Measurements from ENCODE around the gene FAM53B. TPM values are rescaled to one million over a fixed set of nuclear protein-coding genes. Genes with fewer than 3 reads are reported as not detected.
A peak's percentile ranks its signal among the peaks of the same experiment; 100 is the strongest.
"Not testable (repeated sequence)": the region's sequence is repeated elsewhere in the genome, so short reads cannot be mapped to it uniquely, and the experiment has no call there.

The FAM53B gene
- total and polyA plus RNA-seq, 4 experiments from 2014 or later = 7.3 to 60.7 (median 49.9) TPM

DNA sequence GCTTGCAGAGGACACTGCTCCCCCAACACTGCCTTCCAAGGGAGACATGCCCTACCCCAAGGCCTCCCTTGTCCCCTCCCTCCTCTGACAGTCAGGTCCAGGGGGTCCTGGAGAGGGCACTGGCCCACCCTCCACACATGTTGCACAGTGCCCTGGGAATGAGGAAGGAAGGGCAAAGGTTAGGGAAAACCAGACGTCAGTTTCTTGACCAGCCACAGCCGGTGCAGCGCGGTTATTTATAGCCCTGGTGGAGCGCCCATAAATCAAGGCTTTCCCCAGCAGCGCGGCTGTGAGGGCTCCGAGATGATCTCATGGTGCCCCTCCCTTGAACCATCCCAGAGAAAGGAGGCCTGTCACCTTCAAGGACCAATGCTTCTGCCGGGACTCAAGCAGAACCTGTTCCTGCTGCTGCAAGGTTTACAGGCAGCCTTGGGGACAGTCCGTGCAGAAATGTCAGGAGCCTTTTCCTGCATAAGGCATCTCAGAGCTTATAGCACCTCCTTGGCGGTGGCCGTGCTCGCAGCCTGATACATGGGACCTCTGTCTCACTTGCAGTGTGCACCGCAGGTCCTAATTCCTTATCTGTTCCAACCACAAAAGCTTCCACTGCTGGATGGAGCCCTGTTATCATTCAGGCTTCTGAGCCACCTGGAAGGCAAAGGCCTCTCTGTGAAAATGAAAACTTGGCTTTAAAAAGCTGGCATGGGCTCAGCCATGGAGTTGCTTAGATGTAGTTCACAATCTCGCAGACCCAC, 155.3 kb downstream of the FAM53B start:
- Mint-ChIP-seq H3K27me3 (no peaks in the 10 kb centered on the region), H3K4me3 (no peak overlapping the region), H3K36me3 (peaks cover 0 to 1% of the 10 kb centered on the region in 2 donors), H3K9me3 (peaks cover 0 to 3% (median 0%) of the 10 kb centered on the region in 8 donors), H3K4me1 (no peaks in the 10 kb centered on the region), H3K27ac (no peak overlapping the region)
- POLR2A ChIA-PET (ENCODE audit: partially characterized antibody) = no interaction called here
- Histone ChIP-seq H3K9me3 (ENCODE audit: control insufficient read depth in 1 of 2, low read length in 2 of 2) (no peaks in the 10 kb centered on the region), H3K4me3 (ENCODE audit: low read length in 2 of 2) (no peak overlapping the region), H3K36me3 (ENCODE audit: insufficient read depth, low read length) (no peaks in the 10 kb centered on the region), H3K4me1 (ENCODE audit: insufficient read depth, low read length) (no peaks in the 10 kb centered on the region), H3K27ac (ENCODE audit: low read depth, low read length) (no peak overlapping the region), H3K27me3 (ENCODE audit: insufficient read depth, low read length) (no peaks in the 10 kb centered on the region)
- DNase-seq = no peak
- intact Hi-C loops (cut with micrococcal nuclease) = no loop called here
- CTCF ChIA-PET (ENCODE audit: partially characterized antibody) = no interaction called here

DNA sequence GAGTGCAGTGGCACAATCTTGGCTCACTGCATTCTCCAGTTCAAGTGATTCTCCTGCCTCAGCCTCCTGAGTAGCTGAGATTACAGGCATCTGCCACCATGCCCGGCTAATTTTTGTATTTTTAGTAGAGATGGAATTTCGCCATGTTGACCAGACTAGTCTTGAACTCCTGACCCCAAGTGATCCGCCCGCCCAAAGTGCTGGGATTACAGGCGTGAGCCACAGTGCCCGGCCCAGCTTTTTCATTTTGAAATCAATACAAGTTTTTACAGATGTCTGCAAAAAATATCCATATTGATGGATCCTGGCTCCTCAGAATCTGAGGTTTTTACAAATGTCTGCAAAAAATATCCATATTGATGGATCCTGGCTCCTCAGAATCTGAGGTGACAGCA, 155.8 kb downstream of the FAM53B start:
- H3K9me3 Mint-ChIP-seq; H3K36me3 ChIP-seq (ENCODE audit: insufficient read depth, low read length); H3K27ac ChIP-seq (ENCODE audit: low read depth, low read length); H3K9me3 ChIP-seq (ENCODE audit: control insufficient read depth in 1 of 2, low read length in 2 of 2); H3K4me1 Mint-ChIP-seq; POLR2A ChIA-PET (ENCODE audit: partially characterized antibody); H3K36me3 Mint-ChIP-seq; H3K27me3 ChIP-seq (ENCODE audit: insufficient read depth, low read length); CTCF ChIA-PET (ENCODE audit: partially characterized antibody); H3K4me1 ChIP-seq (ENCODE audit: insufficient read depth, low read length); H3K27me3 Mint-ChIP-seq; H3K4me3 ChIP-seq (ENCODE audit: low read length in 2 of 2); intact Hi-C loops (cut with micrococcal nuclease); H3K27ac Mint-ChIP-seq; H3K4me3 Mint-ChIP-seq; DNase-seq: not testable (repeated sequence)

DNA sequence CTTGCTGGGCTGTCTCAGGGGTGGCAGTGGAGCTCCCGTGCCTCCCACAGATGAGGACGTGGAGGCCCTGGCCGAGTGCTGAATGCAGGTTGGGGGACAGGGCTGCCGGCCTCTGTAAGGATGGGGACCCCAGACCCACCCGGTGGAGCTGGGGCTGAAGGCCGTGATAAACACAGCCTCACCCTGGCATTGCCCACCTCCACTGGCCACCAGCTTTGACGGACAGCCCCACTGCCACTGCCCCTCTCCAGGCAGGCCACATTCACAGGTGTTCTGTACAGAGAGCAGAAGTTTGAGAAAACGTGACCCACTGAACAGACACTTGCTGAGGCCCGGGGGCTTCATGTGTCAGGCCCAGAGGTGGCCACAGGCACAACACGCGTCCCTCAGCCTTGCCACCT, 156.4 kb downstream of the FAM53B start:
- Histone ChIP-seq H3K27me3 (ENCODE audit: insufficient read depth, low read length) (no peaks in the 10 kb centered on the region), H3K4me1 (ENCODE audit: insufficient read depth, low read length) (no peaks in the 10 kb centered on the region), H3K36me3 (ENCODE audit: insufficient read depth, low read length) (no peaks in the 10 kb centered on the region), H3K27ac (ENCODE audit: low read depth, low read length) (no peak overlapping the region), H3K9me3 (ENCODE audit: control insufficient read depth in 1 of 2, low read length in 2 of 2) (no peaks in the 10 kb centered on the region), H3K4me3 (ENCODE audit: low read length in 2 of 2) (no peak overlapping the region)
- no peak overlapping the region for H3K4me3 Mint-ChIP-seq
- intact Hi-C loops (cut with micrococcal nuclease) = no loop called here
- H3K27me3 Mint-ChIP-seq = no peaks in the 10 kb centered on the region
- POLR2A ChIA-PET (ENCODE audit: partially characterized antibody) = no interaction called here
- no peak for DNase-seq
- CTCF ChIA-PET (ENCODE audit: partially characterized antibody) = interaction anchor here (0.7 kb wide), 1 partner anchor 174 kb away, joined by 3 read pairs; no protein-coding TSS in a partner anchor
- H3K27ac Mint-ChIP-seq = no peak overlapping the region
- peaks cover 0 to 4% (median under 1%) of the 10 kb centered on the region in 8 donors for H3K9me3 Mint-ChIP-seq
- H3K4me1 Mint-ChIP-seq = no peaks in the 10 kb centered on the region
- peaks cover under 1 to 10% of the 10 kb centered on the region in 2 donors for H3K36me3 Mint-ChIP-seq

DNA sequence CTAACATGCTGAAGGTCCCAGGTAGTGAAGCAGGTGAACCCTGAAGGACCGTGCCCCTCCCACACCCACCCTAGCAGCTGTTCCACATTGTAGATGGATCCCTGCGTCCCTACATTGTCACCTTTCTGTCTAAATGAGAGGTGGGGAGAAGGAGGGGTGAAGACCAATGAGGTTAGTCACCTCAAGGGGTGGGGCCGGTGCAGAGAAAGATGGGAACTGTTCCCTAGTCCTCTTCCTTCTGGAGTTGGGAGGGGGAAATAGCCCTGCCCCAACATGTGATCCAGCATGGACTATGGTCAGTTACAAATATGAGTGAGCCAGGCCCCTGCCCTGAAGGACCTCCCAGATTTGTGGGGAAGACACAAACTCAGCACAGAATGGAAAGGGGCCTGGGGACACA, 158.0 kb downstream of the FAM53B start:
- ChIA-PET POLR2A (ENCODE audit: partially characterized antibody) (no interaction called here), CTCF (ENCODE audit: partially characterized antibody) (interaction anchor here (1.0 kb wide), 1 partner anchor 155 kb away, joined by 4 read pairs; no protein-coding TSS in a partner anchor)
- H3K27me3 Mint-ChIP-seq = no peaks in the 10 kb centered on the region
- intact Hi-C loops (cut with micrococcal nuclease) = no loop called here
- H3K4me1 Mint-ChIP-seq = peaks cover 0 to under 1% (median 0%) of the 10 kb centered on the region in 4 donors
- no peak overlapping the region for H3K4me3 Mint-ChIP-seq
- peaks cover 0 to 10% (median 2%) of the 10 kb centered on the region in 8 donors for H3K9me3 Mint-ChIP-seq
- Histone ChIP-seq H3K9me3 (ENCODE audit: control insufficient read depth in 1 of 2, low read length in 2 of 2) (no peaks in the 10 kb centered on the region), H3K27me3 (ENCODE audit: insufficient read depth, low read length) (no peaks in the 10 kb centered on the region), H3K27ac (ENCODE audit: low read depth, low read length) (no peak overlapping the region), H3K36me3 (ENCODE audit: insufficient read depth, low read length) (no peaks in the 10 kb centered on the region), H3K4me1 (ENCODE audit: insufficient read depth, low read length) (no peaks in the 10 kb centered on the region), H3K4me3 (ENCODE audit: low read length in 2 of 2) (no peak overlapping the region)
- H3K36me3 Mint-ChIP-seq = peaks cover 1 to 18% of the 10 kb centered on the region in 2 donors
- no peak overlapping the region for H3K27ac Mint-ChIP-seq
- DNase-seq = no peak

DNA sequence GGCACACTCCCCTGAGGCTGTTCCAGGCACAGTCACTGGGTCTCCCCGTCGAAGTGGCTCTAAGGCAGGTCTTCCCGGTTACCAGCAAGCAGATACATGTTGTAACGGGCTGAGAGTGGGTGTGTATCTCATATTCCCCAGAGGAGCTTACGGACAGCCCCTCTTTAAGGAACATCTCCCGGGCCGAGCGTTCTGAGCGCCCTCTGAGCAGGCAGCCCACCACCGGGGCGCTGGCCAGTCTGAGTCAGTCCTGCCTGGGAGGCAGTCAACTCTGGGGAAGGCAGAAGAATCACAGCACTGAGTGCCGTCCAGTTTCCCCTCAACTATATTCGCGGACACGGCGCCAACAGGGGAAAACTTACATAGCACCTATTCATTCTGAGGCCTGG, 165.2 kb downstream of the FAM53B start:
- DNase-seq = no peak
- intact Hi-C loops (cut with micrococcal nuclease) = no loop called here
- H3K4me3 Mint-ChIP-seq = no peak overlapping the region
- peaks cover 4 to 22% of the 10 kb centered on the region in 2 donors for H3K36me3 Mint-ChIP-seq
- no peaks in the 10 kb centered on the region for H3K36me3 ChIP-seq (ENCODE audit: insufficient read depth, low read length)
- H3K4me1 ChIP-seq (ENCODE audit: insufficient read depth, low read length) = no peaks in the 10 kb centered on the region
- H3K27me3 ChIP-seq (ENCODE audit: insufficient read depth, low read length) = no peaks in the 10 kb centered on the region
- peaks cover 0 to 3% (median 0%) of the 10 kb centered on the region in 4 donors for H3K4me1 Mint-ChIP-seq
- H3K4me3 ChIP-seq (ENCODE audit: low read length in 2 of 2) = no peak overlapping the region
- peaks cover 0 to 14% (median 6%) of the 10 kb centered on the region in 8 donors for H3K9me3 Mint-ChIP-seq
- POLR2A ChIA-PET (ENCODE audit: partially characterized antibody) = no interaction called here
- no peaks in the 10 kb centered on the region for H3K27me3 Mint-ChIP-seq
- no peaks in the 10 kb centered on the region for H3K9me3 ChIP-seq (ENCODE audit: control insufficient read depth in 1 of 2, low read length in 2 of 2)
- CTCF ChIA-PET (ENCODE audit: partially characterized antibody) = no interaction called here
- peak overlapping the region in 1 of 7 donors; percentile 12 for H3K27ac Mint-ChIP-seq
- H3K27ac ChIP-seq (ENCODE audit: low read depth, low read length) = no peak overlapping the region

DNA sequence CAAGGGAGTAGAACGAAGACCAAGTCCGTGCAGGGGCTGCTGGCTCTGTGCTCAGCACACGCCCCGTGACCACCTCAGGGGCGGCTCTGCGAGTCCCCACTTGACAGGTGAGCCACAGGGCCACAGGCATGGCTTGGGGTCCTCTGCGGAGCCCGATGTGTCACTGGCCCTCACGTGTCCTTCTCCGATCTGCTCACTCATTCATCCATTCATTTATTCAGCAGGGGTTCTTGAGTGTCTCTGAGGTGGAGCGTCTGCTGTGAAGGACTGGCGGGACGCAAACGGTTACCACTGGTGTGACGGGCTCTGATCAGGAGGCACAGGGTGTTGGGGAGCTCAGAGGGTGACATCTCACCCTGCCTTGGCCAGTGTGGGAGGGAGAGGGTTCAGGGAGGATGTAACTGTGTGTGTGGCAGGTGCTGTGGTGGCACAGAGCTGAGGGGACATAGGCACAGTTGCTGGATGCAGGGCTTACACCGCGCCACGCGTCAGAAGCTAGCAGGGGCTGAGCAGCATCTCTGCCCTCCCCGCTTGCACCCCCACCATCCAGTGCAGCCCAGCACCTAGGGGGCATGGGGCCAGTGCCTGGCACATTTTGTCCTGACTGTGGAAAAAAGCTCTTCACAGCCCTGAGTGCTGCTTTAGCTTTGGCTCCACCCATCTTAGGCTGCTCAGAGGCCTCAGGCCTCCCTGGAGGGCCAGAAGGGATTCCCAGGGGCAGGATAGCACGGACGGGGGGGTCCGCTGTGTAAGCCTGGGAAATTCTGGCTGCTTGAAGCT, 165.8 kb downstream of the FAM53B start:
- no peaks in the 10 kb centered on the region for H3K27me3 Mint-ChIP-seq
- H3K27me3 ChIP-seq (ENCODE audit: insufficient read depth, low read length) = no peaks in the 10 kb centered on the region
- H3K36me3 ChIP-seq (ENCODE audit: insufficient read depth, low read length) = no peaks in the 10 kb centered on the region
- ChIA-PET CTCF (ENCODE audit: partially characterized antibody) (no interaction called here), POLR2A (ENCODE audit: partially characterized antibody) (no interaction called here)
- H3K4me3 Mint-ChIP-seq = no peak overlapping the region
- H3K27ac ChIP-seq (ENCODE audit: low read depth, low read length) = no peak overlapping the region
- no peak for DNase-seq
- no peaks in the 10 kb centered on the region for H3K4me1 ChIP-seq (ENCODE audit: insufficient read depth, low read length)
- H3K4me1 Mint-ChIP-seq = peaks cover 0 to 3% (median 0%) of the 10 kb centered on the region in 4 donors
- intact Hi-C loops (cut with micrococcal nuclease) = no loop called here
- peak overlapping the region in 2 of 7 donors; percentile 41 to 60 for H3K27ac Mint-ChIP-seq
- peaks cover 4 to 19% of the 10 kb centered on the region in 2 donors for H3K36me3 Mint-ChIP-seq
- H3K9me3 Mint-ChIP-seq = peaks cover 0 to 14% (median 6%) of the 10 kb centered on the region in 8 donors
- H3K9me3 ChIP-seq (ENCODE audit: control insufficient read depth in 1 of 2, low read length in 2 of 2) = no peaks in the 10 kb centered on the region
- H3K4me3 ChIP-seq (ENCODE audit: low read length in 2 of 2) = no peak overlapping the region

DNA sequence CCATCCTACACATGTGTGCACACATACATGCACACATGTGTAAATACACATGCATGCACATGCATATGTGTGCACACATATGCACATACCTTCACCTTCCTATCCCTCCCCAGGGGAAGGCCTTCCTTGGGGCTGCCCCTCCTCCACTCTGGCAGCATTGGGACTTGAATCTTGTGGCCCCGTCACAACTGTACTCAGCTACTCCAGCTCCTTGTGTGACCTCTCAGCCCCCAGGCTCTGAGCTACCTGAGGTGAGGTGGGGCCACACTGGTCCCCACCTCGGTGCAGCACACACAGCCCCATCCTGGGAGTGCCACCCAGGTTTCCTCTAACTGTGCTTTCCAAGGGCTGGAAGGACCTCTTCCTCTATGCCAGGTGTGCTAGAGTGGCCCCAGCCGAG, 166.5 kb downstream of the FAM53B start:
- DNase-seq = no peak
- no peaks in the 10 kb centered on the region for H3K27me3 ChIP-seq (ENCODE audit: insufficient read depth, low read length)
- H3K4me3 ChIP-seq (ENCODE audit: low read length in 2 of 2) = no peak overlapping the region
- peaks cover 3 to 11% of the 10 kb centered on the region in 2 donors for H3K36me3 Mint-ChIP-seq
- CTCF ChIA-PET (ENCODE audit: partially characterized antibody) = no interaction called here
- H3K9me3 Mint-ChIP-seq = peaks cover 0 to 13% (median 5%) of the 10 kb centered on the region in 8 donors
- H3K27ac ChIP-seq (ENCODE audit: low read depth, low read length) = no peak overlapping the region
- no peak overlapping the region for H3K4me3 Mint-ChIP-seq
- intact Hi-C loops (cut with micrococcal nuclease) = no loop called here
- POLR2A ChIA-PET (ENCODE audit: partially characterized antibody) = no interaction called here
- H3K36me3 ChIP-seq (ENCODE audit: insufficient read depth, low read length) = no peaks in the 10 kb centered on the region
- H3K27ac Mint-ChIP-seq = no peak overlapping the region
- no peaks in the 10 kb centered on the region for H3K9me3 ChIP-seq (ENCODE audit: control insufficient read depth in 1 of 2, low read length in 2 of 2)
- no peaks in the 10 kb centered on the region for H3K4me1 ChIP-seq (ENCODE audit: insufficient read depth, low read length)
- H3K4me1 Mint-ChIP-seq = peaks cover 0 to 3% (median 0%) of the 10 kb centered on the region in 4 donors
- no peaks in the 10 kb centered on the region for H3K27me3 Mint-ChIP-seq

All from CD4-positive, alpha-beta memory T cell (primary cell).